ENCODE results near the gene ADGRG4. TPM values are rescaled to one million over a fixed set of nuclear protein-coding genes. Genes with fewer than 3 reads are reported as not detected.

ADGRG4 gene
- total RNA-seq, 1 experiment from 2014 or later, result not detected

GRCh38 chrX:136268051-136269048 is 32.4 kb upstream of the ADGRG4 start:
- POLR2A ChIA-PET, result no interaction called here
- H3K27me3 Mint-ChIP-seq (ENCODE audit: low read depth), result no peaks in the 10 kb centered on the region
- H3K9me3 Mint-ChIP-seq, result no peaks in the 10 kb centered on the region
- no peaks in the 10 kb centered on the region for H3K4me1 Mint-ChIP-seq
- H3K27ac Mint-ChIP-seq, result no peak overlapping the region
- CTCF ChIA-PET, result interaction anchor here (0.8 to 1.2 kb wide), 5 partner anchors 43 to 336 kb away, joined by 3 to 8 read pairs (median 3); no protein-coding TSS in a partner anchor
- ATAC-seq (peak; percentile 50), DNase-seq (ENCODE audit: low spot score) (peak; percentile 18)
- H3K4me3 Mint-ChIP-seq, result no peak overlapping the region
- TF ChIP-seq CTCF (IDR thresholded peaks at IDR 0.05) (peak; percentile 42), NR2C2 (CRISPR knock-in tag; IDR thresholded peaks at IDR 0.05) (no peak)
- no peaks in the 10 kb centered on the region for H3K36me3 Mint-ChIP-seq

GRCh38 chrX:136269921-136270320 is 30.8 kb upstream of the ADGRG4 start:
- CTCF ChIA-PET, result no interaction called here
- no peak for TF ChIP-seq AFF4 (CRISPR knock-in tag; IDR thresholded peaks at IDR 0.05; ENCODE audit: borderline replicate concordance)
- no peak for TF ChIP-seq MLX (CRISPR knock-in tag; IDR thresholded peaks at IDR 0.05)
- TF ChIP-seq IRF2 (CRISPR knock-in tag; IDR thresholded peaks at IDR 0.05; ENCODE audit: borderline replicate concordance, low read depth), result no peak
- no peak for TF ChIP-seq ESRRA (CRISPR knock-in tag; IDR thresholded peaks at IDR 0.05; ENCODE audit: borderline replicate concordance)
- TF ChIP-seq ETV6 (CRISPR knock-in tag; IDR thresholded peaks at IDR 0.05), result no peak
- TF ChIP-seq IRF1 (CRISPR knock-in tag; IDR thresholded peaks at IDR 0.05), result no peak
- TF ChIP-seq NFE2L1 (CRISPR knock-in tag; IDR thresholded peaks at IDR 0.05), result no peak
- no peak for TF ChIP-seq CREM (CRISPR knock-in tag; IDR thresholded peaks at IDR 0.05)
- no peak for TF ChIP-seq SP1 (CRISPR knock-in tag; conservative IDR thresholded peaks at IDR 0.05)
- TF ChIP-seq FOXP4 (CRISPR knock-in tag; IDR thresholded peaks at IDR 0.05), result no peak
- no peak for TF ChIP-seq ARID4B (CRISPR knock-in tag; IDR thresholded peaks at IDR 0.05; ENCODE audit: borderline replicate concordance)
- no peak for TF ChIP-seq MYBL2 (CRISPR knock-in tag; IDR thresholded peaks at IDR 0.05)
- no peak for TF ChIP-seq AR (CRISPR knock-in tag; IDR thresholded peaks at IDR 0.05)
- TF ChIP-seq RELA (CRISPR knock-in tag; IDR thresholded peaks at IDR 0.05; ENCODE audit: borderline replicate concordance), result no peak
- H3K4me3 Mint-ChIP-seq, result no peak overlapping the region
- POLR2A ChIA-PET, result no interaction called here
- H3K4me1 Mint-ChIP-seq, result no peaks in the 10 kb centered on the region
- ATAC-seq (no peak), DNase-seq (ENCODE audit: low spot score) (no peak)
- H3K27ac Mint-ChIP-seq, result no peak overlapping the region
- no peaks in the 10 kb centered on the region for H3K27me3 Mint-ChIP-seq (ENCODE audit: low read depth)
- H3K9me3 Mint-ChIP-seq, result no peaks in the 10 kb centered on the region
- no peaks in the 10 kb centered on the region for H3K36me3 Mint-ChIP-seq

Data from WTC11 (cell line).